Heart left ventricle (tissue), 16 donors: Measurements from ENCODE around the gene ARL2BP. TPM values are rescaled to one million over a fixed set of nuclear protein-coding genes. Genes with fewer than 3 reads are reported as not detected.

Source experiments
- ATAC-seq, 4 donors: fragments of 200-7000 bp; cut with Tn5 transposase; one replicate each; pipeline ENCODE4 v1.9.1; 2020 to 2022; ENCODE audit warnings: moderate library complexity in 4 of 4, mild to moderate bottlenecking in 3 of 4, moderate number of reproducible peaks in 1 of 4
- DNase-seq, 5 donors: peaks; one replicate each; pipeline ENCODE4 v3.0.0-alpha.2; 2020
- H3K27ac ChIP-seq, 12 donors: fragments of 200-600 bp; sonication (generic) in 4 of 12; one replicate each; pipeline versions ENCODE4 v1.5.0 to v1.8.0; 2016 to 2022; ENCODE audit warnings: mild to moderate bottlenecking in 2 of 12
- H3K27me3 ChIP-seq, 9 donors: fragments of 200-600 bp; sonication (generic) in 2 of 9; one replicate each; pipeline versions ENCODE4 v1.5.1 to v1.8.0; 2016 to 2022; ENCODE audit warnings: mild to moderate bottlenecking in 3 of 9
- H3K36me3 ChIP-seq, 9 donors: fragments of 200-600 bp; sonication (generic) in 2 of 9; one replicate each; pipeline versions ENCODE4 v1.5.0 to v1.8.0; 2018 to 2022; ENCODE audit warnings: mild to moderate bottlenecking in 2 of 9
- H3K4me1 ChIP-seq, 12 donors: fragments of 200-600 bp; sonication (generic) in 4 of 12; one replicate each; pipeline versions ENCODE4 v1.5.0 to v1.8.0; 2016 to 2022; ENCODE audit warnings: mild to moderate bottlenecking in 3 of 12
- H3K4me3 ChIP-seq, 12 donors: fragments of 200-600 bp; sonication (generic) in 4 of 12; one replicate each; pipeline versions ENCODE4 v1.5.0 to v1.8.0; 2017 to 2022; ENCODE audit warnings: mild to moderate bottlenecking in 9 of 12, moderate library complexity in 4 of 12
- H3K9me3 ChIP-seq, 12 donors: fragments of 200-600 bp; sonication (generic) in 4 of 12; one replicate each; pipeline versions ENCODE4 v1.5.0 to v1.8.0; 2016 to 2022; ENCODE audit warnings: mild to moderate bottlenecking in 1 of 12
- POLR2A ChIP-seq, 2 donors: fragments of 450-650 bp; IDR thresholded peaks; one replicate each; pipeline ENCODE4 v1.6.1; 2017; ENCODE audit warnings: antibody characterized with exemption in 2 of 2, mild to moderate bottlenecking in 2 of 2, moderate library complexity in 2 of 2
- WGBS, 4 donors: extraction: QIAGEN DNeasy Blood & Tissue Kit in 2 of 4; methylation state at CpG; one replicate each; pipeline versions ENCODE4 v1.1.5 to v1.1.7; 2013 to 2018; 5-methylcytosine and 5-hydroxymethylcytosine counted together
- intact Hi-C, 10 donors: fragments of 100-400 bp; cut with DNase I; formaldehyde crosslinking; loops; one replicate each; pipeline versions ENCODE4 v1.11.1 to v1.14.2; 2022
- polyA plus RNA-seq, 2 donors: library from polyadenylated mRNA; stranded (reverse); fragments of 200-250 nt; gene quantifications; one replicate each; pipeline ENCODE4 v1.2.3, GENCODE V29; 2013
- total RNA-seq, 9 donors: library from RNA; depleted of rRNA in 2 of 9; stranded (reverse); fragments of >200 nt in 2 of 9; fragmentation: NEBNext Ultra II Directional in 3 of 9; extraction: Animal tissue kit (Norgen Biotek cat#: 25700) in 3 of 9; gene quantifications; one replicate each; pipeline versions ENCODE4 v1.1.0 to v1.2.4, GENCODE V29; 2016 to 2023
- TF ChIP-seq, protein P1 (sequence below), 12 donors: fragments of 200-600 bp; sonication (generic) in 4 of 12; IDR thresholded peaks; one replicate each; pipeline versions ENCODE4 v1.5.0 to v1.8.0; 2018 to 2022; ENCODE audit warnings: antibody characterized with exemption in 12 of 12, mild to moderate bottlenecking in 5 of 12
- donor health status: ischemic (EF 13 %, LVEDD 7.1; RV severe dilation, severe dysfunction).
- donor health status: healthy with polysubstance abuse.
- donor health status: DM: no; HTN: yes; CAD: no.
- donor health status: DM: no; HTN: no; CAD: no.
- donor health status: ischemic (EF 25% LVEDD 6.9; RV normal size, moderate dysfunction).
- donor health status: ischemic (EF 25% LVEDD 5.7; RV mildly dilated, moderate dysfunction).
- donor health status: healthy.
- donor health status: DM: yes; HTN: yes; CAD: no.
- donor health status: ischemic (EF 35%, LVEDD 5.7; RV mildly dilated, moderate dysfunction).
- donor health status: nonischemic (EF 11% LVEDD 7.7; RV severe dilation, severe dysfunction).
- donor health status: DM: yes; HTN: yes; CAD: no.
- donor health status: PGD.
- donor health status: ischemic (EF 29% LVEDD 5.4; RV normal size, mild dysfunction).
- donor health status: nonischemic (EF 23%, LVEDD 6.1; RV moderate dilation, normal function).

ARL2BP gene
- total and polyA plus RNA-seq, 11 donors: 40.3 to 83.5 (median 52.1) TPM

DNA sequence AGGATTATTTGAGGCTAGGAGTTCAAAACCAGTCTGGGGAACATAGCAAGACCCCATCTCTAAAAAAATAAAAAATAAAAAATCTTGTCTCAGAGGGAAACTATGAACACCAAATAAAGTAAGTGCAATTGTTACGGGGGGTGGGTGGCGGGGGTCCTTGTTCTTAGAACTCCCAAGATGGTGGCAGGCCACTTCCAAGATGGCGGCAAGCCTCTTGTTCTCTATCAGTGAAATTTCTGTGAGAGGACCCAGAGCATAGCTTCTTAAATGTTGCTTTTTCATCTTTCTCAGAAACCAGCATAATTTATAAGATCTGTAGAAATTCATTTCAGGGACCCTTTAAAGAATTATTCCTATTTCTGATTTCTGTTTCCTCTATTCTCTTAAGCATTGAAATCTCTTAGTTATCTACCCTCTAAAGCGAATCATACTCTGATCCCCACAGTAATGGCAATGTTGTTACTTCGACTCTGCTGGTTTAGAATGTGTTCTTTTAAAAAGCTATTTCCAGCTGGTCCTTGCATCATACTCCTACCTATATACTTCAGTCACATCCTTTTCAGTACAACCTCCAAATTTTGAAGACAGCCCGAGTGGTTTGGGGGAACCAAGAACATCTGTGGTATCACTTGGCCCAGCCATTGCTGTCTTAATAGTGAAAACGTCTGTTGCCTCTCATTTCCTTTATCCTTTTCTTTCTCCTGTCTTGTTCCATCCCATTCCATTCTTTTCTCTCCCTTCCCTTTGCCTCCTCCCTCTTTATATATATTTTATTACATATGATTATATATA is 42.8 kb upstream of the ARL2BP start:
- Histone ChIP-seq H3K9me3 (no peaks in the 10 kb centered on the region), H3K4me1 (peaks cover 0 to 7% (median 0%) of the 10 kb centered on the region in 12 donors), H3K27ac (no peak overlapping the region), H3K4me3 (no peak overlapping the region), H3K36me3 (peaks cover 0 to 35% (median 29%) of the 10 kb centered on the region in 9 donors), H3K27me3 (no peaks in the 10 kb centered on the region)
- TF ChIP-seq POLR2A (IDR thresholded peaks at IDR 0.05): no peak
- TF ChIP-seq, protein P1, sequence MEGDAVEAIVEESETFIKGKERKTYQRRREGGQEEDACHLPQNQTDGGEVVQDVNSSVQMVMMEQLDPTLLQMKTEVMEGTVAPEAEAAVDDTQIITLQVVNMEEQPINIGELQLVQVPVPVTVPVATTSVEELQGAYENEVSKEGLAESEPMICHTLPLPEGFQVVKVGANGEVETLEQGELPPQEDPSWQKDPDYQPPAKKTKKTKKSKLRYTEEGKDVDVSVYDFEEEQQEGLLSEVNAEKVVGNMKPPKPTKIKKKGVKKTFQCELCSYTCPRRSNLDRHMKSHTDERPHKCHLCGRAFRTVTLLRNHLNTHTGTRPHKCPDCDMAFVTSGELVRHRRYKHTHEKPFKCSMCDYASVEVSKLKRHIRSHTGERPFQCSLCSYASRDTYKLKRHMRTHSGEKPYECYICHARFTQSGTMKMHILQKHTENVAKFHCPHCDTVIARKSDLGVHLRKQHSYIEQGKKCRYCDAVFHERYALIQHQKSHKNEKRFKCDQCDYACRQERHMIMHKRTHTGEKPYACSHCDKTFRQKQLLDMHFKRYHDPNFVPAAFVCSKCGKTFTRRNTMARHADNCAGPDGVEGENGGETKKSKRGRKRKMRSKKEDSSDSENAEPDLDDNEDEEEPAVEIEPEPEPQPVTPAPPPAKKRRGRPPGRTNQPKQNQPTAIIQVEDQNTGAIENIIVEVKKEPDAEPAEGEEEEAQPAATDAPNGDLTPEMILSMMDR (IDR thresholded peaks at IDR 0.05): no peak
- no peak for DNase-seq
- intact Hi-C loops: no loop called here
- 80 to 87% (median 84%) methylated on average over 7 of the region's 7 CpGs for WGBS, 4 donors
- ATAC-seq: no peak

DNA sequence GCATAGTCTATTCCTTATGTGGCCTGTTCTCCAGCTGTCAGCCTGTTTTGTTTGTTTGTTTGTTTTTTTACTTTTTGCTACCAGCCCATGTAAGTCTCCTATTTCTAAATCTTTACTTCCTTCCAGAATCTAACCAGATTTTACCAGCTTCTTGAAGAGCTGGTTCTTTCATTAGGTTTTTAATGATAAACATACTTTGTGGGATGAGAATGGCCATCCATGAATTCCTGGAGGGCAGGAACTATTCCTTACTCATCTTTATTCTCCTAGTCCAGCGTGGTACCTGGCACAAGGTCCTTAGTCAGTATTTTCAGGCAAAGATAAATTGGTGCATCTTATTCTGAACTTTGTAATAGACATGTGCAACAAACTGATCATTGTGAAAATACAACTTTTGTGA is 41.6 kb upstream of the ARL2BP start:
- no peaks in the 10 kb centered on the region for H3K27me3 ChIP-seq
- DNase-seq: no peak
- no peak for TF ChIP-seq POLR2A (IDR thresholded peaks at IDR 0.05)
- TF ChIP-seq, protein P1 (IDR thresholded peaks at IDR 0.05): no peak
- no peaks in the 10 kb centered on the region for H3K9me3 ChIP-seq
- H3K4me3 ChIP-seq: no peak overlapping the region
- no peak for ATAC-seq
- no peak overlapping the region for H3K27ac ChIP-seq
- intact Hi-C loops: no loop called here
- peaks cover 0 to 47% (median 40%) of the 10 kb centered on the region in 9 donors for H3K36me3 ChIP-seq
- H3K4me1 ChIP-seq: peaks cover 0 to 4% (median 0%) of the 10 kb centered on the region in 12 donors
- WGBS, 4 donors: 78 to 84% (median 82%) methylated on average over 1 of the region's 1 CpG

DNA sequence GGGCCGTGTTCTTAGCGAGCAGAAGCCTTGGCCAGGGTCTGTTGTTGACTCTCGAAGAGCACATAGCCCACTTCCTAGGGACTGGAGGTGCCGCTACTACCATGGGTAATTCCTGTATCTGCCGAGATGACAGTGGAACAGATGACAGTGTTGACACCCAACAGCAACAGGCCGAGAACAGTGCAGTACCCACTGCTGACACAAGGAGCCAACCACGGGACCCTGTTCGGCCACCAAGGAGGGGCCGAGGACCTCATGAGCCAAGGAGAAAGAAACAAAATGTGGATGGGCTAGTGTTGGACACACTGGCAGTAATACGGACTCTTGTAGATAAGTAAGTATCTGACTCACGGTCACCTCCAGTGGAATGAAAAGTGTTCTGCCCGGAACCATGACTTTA is 40.4 kb upstream of the ARL2BP start:
- ATAC-seq (no peak), DNase-seq (no peak)
- 84 to 89% (median 88%) methylated on average over 11 to 12 of the region's 12 CpGs for WGBS, 4 donors
- no peaks in the 10 kb centered on the region for H3K9me3 ChIP-seq
- H3K27ac ChIP-seq: no peak overlapping the region
- peaks cover 0 to 59% (median 52%) of the 10 kb centered on the region in 9 donors for H3K36me3 ChIP-seq
- H3K4me1 ChIP-seq: no peaks in the 10 kb centered on the region
- no peaks in the 10 kb centered on the region for H3K27me3 ChIP-seq
- no peak overlapping the region for H3K4me3 ChIP-seq
- intact Hi-C loops: no loop called here
- TF ChIP-seq POLR2A (IDR thresholded peaks at IDR 0.05): no peak
- TF ChIP-seq, protein P1 (IDR thresholded peaks at IDR 0.05): peak in 1 of 12 donors; percentile 20

DNA sequence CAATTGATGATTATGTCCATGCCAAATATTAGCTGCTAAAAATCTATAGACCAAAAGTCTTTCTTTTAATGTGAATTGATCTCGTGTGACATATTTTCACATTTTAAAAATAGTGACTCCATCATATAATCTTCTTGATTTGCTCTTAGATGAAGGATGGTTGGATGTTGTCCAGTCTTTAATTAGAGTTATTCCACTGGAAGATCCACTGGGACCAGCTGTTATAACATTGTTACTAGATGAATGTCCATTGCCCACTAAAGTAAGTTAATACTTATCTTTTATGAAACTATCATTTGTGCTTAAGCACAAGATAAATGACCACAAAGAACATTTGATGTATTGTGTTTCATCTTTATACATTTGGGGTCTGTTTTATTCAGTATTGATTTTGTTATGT is 36.1 kb upstream of the ARL2BP start:
- peaks cover 0 to 98% (median 94%) of the 10 kb centered on the region in 9 donors for H3K36me3 ChIP-seq

More for the DNA sequence above, 36.1 kb upstream of the ARL2BP start:
- DNase-seq (no peak), ATAC-seq (no peak)
- no peak for TF ChIP-seq POLR2A (IDR thresholded peaks at IDR 0.05)
- TF ChIP-seq, protein P1 (IDR thresholded peaks at IDR 0.05): no peak
- no peaks in the 10 kb centered on the region for H3K27me3 ChIP-seq
- no peaks in the 10 kb centered on the region for H3K9me3 ChIP-seq
- no peak overlapping the region for H3K27ac ChIP-seq
- no peak overlapping the region for H3K4me3 ChIP-seq
- intact Hi-C loops: no loop called here
- no peaks in the 10 kb centered on the region for H3K4me1 ChIP-seq
- WGBS, 4 donors: 94 to 100% (median 96%) methylated on average over 1 of the region's 1 CpG
